Measurements from ENCODE around the gene PPP1R2.
"Not testable (repeated sequence)": the region's sequence is repeated elsewhere in the genome, so short reads cannot be mapped to it uniquely, and the experiment has no call there.

Gene PPP1R2

DNA sequence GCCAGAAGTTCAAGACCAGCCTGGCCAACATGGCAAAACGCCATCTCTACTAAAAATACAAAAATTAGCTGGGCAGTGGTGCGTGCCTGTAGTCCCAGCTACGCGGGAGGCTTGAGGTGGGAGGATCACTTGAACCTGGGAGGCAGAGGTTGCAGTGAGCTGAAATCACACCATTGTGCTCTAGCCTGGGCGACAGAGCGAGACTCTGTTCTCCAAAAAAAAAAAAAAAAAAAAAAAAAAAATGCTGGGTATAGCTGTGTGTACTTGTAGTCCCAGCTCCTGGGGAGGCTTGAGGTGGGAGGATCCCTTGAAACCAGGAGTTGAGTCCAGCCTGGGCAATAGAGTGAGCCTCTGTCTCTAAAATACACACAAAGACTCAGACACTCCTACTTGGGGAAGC lies 32.0 kb downstream of the PPP1R2 start:
- no peak for DNase-seq (ENCODE audit: low spot score)
- Histone ChIP-seq H3K4me3 (no peak overlapping the region), H3K27ac (no peak overlapping the region)

GRCh38 chr3:195508185-195508584 lies 34.9 kb downstream of the PPP1R2 start:
- H3K27ac ChIP-seq: no peak overlapping the region
- H3K4me3 ChIP-seq: no peak overlapping the region
- no peak for DNase-seq (ENCODE audit: low spot score)
- TF ChIP-seq CTCF (IDR thresholded peaks at IDR 0.05): no peak

More for the DNA sequence above, 32.0 kb downstream of the PPP1R2 start:
- no peak for TF ChIP-seq CTCF (IDR thresholded peaks at IDR 0.05)

DNA sequence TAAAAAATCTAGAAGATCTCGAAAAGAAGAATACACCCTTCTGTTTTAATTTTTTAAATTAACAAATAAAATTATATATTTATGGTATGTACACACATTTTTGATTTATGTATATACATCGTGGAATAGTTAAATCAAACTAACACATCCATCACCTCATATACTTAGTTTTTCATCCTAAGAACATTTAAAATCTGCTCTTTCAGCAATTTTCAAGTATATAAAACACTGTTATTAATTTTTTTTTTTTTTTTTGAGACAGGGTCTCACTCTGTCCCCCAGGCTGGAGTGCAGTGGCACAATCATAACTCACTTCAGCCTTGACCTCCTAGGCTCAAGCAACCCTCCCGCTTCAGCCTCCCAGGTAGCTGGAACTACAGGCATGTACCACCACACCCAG lies 67.5 kb downstream of the PPP1R2 start:
- no peak for TF ChIP-seq CTCF (IDR thresholded peaks at IDR 0.05)
- no peak for DNase-seq (ENCODE audit: low spot score)
- no peak overlapping the region for H3K27ac ChIP-seq
- H3K4me3 ChIP-seq: no peak overlapping the region

DNA sequence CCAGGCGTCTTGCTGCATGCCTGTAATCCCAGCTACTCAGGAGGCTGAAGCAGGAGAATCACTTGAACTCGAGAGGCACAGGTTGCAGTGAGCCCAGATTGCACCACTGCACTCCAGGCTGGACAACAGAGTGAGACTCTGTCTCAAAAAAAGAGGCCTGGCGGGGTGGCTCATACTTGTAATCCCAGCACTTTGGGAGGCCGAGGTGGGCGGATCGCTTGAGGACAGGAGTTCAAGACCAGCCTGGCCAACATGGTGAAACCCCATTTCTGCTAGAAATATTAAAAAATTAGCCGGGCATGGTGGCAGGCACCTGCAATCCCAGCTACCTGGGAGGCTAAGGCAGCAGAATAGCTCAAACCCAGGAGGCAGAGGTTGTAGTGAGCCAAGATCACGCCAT lies 68.0 kb downstream of the PPP1R2 start:
- not testable (repeated sequence) for H3K4me3 ChIP-seq; H3K27ac ChIP-seq; DNase-seq (ENCODE audit: low spot score)

DNA sequence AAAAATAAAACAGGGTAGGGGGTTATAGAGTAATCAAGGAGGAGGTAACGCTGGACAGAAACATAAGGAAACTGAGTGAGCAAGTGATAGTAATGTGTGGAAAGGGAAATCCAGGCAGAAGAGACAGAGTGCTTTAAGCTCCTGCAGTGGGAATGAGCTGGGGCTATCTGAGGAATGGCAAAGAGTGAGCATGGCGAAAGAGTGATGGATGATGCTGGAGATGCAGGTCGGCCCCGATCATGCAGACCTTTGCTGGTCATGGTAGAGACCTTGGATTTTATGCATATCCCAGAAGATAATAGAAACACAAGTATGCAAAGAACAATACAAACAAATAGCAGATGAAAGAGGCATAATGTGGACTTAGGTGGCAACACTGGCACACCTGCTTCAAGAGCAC lies 74.3 kb downstream of the PPP1R2 start:
- H3K27ac ChIP-seq: no peak overlapping the region
- no peak for DNase-seq (ENCODE audit: low spot score)

GRCh38 chr3:195468391-195468776 lies 74.7 kb downstream of the PPP1R2 start:
- Histone ChIP-seq H3K4me3 (no peak overlapping the region), H3K27ac (no peak overlapping the region)
- TF ChIP-seq CTCF (IDR thresholded peaks at IDR 0.05): no peak
- DNase-seq (ENCODE audit: low spot score): no peak

More for the DNA sequence above, 74.3 kb downstream of the PPP1R2 start:
- no peak overlapping the region for H3K4me3 ChIP-seq
- no peak for TF ChIP-seq CTCF (IDR thresholded peaks at IDR 0.05)

DNA sequence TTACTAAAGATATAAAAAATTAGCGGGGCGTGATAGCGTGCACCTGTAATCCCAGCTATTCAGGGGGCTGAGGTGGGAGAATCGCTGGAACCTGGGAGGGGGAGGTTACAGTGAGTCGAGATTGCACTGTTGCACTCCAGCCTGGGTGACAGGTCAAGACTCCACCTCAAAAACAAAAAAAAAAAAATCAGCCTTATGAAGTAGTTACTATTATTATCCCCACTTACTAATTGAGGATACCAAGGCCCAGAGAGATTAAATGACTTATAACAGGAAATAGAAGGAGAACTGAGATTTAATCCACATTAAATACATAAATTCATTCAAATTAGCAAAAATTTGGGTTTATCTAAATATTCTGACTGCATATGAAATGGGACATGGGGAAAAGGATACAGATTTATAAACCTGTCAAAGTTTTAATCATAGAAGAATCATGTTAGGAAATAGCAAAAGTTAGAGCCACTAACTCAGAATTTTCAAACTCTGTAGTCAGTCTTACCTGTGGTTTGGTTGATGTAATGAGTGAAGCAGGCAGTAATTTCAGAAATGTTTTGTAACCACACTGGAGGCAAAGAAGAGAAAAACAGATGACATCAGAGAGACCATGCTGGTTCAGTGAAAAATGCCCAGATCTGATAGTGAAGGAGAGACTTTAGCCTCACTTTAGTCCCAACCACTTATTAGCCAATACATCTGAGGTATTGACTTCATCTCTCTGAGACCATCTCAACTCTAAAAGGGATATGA lies 75.3 kb downstream of the PPP1R2 start:
- Histone ChIP-seq H3K27ac (no peak overlapping the region), H3K4me3 (no peak overlapping the region)
- DNase-seq (ENCODE audit: low spot score): no peak
- no peak for TF ChIP-seq CTCF (IDR thresholded peaks at IDR 0.05)

Data from coronary artery (tissue), 2 donors.